Measurements from ENCODE around the gene NKAIN2. TPM values are rescaled to one million over a fixed set of nuclear protein-coding genes. Genes with fewer than 3 reads are reported as not detected.

The NKAIN2 gene
- total RNA-seq, 1 experiment from 2014 or later = not detected

Other genes starting within 250 kb of the NKAIN2 start
- 0.06 TPM in 1 of 2 replicates, not detected in the other for gene TRDN, start 166.9 kb upstream of the NKAIN2 start, total RNA-seq (2014; rRNA removed; shearing (Covaris generic))